Measurements from ENCODE around the gene CPA1.
A peak's percentile ranks its signal among the peaks of the same experiment; 100 is the strongest.

CPA1 gene

GRCh38 chr7:130367088-130367755 lies 13.1 kb upstream of the CPA1 start:
- Histone ChIP-seq H3K27ac (replicated peaks) (no peak overlapping the region), H3K4me3 (replicated peaks; ENCODE audit: insufficient read depth, low read length) (no peak overlapping the region), H3K27me3 (ENCODE audit: insufficient read depth, poor library complexity, severe bottlenecking) (no peaks in the 10 kb centered on the region)
- DNase-seq (ENCODE audit: low read depth in 1 of 2, low spot score in 1 of 2) = no peak
- TF ChIP-seq POLR2AphosphoS5 (IDR thresholded peaks at IDR 0.05; ENCODE audit: low read depth) (no peak), SPI1 (IDR thresholded peaks at IDR 0.05; ENCODE audit: borderline replicate concordance, low read depth) (no peak), CTCF (IDR thresholded peaks at IDR 0.05; ENCODE audit: insufficient read depth, low read length) (no peak), REST (IDR thresholded peaks at IDR 0.05; ENCODE audit: insufficient replicate concordance, low read depth) (no peak), GABPA (IDR thresholded peaks at IDR 0.05; ENCODE audit: low read depth) (no peak)

- H3K27ac ChIP-seq (replicated peaks) = no peak overlapping the region
- TF ChIP-seq POLR2AphosphoS5 (IDR thresholded peaks at IDR 0.05; ENCODE audit: low read depth) (no peak), GABPA (IDR thresholded peaks at IDR 0.05; ENCODE audit: low read depth) (no peak), SPI1 (IDR thresholded peaks at IDR 0.05; ENCODE audit: borderline replicate concordance, low read depth) (no peak), CTCF (IDR thresholded peaks at IDR 0.05; ENCODE audit: insufficient read depth, low read length) (no peak), REST (IDR thresholded peaks at IDR 0.05; ENCODE audit: insufficient replicate concordance, low read depth) (no peak)
- no peak overlapping the region for H3K4me3 ChIP-seq (replicated peaks; ENCODE audit: insufficient read depth, low read length)
- no peaks in the 10 kb centered on the region for H3K27me3 ChIP-seq (ENCODE audit: insufficient read depth, poor library complexity, severe bottlenecking)
- no peak for DNase-seq (ENCODE audit: low read depth in 1 of 2, low spot score in 1 of 2)
Observed at GRCh38 chr7:130367836-130368746, 12.2 kb upstream of the CPA1 start.

- no peak for TF ChIP-seq GABPA (IDR thresholded peaks at IDR 0.05; ENCODE audit: low read depth)
- no peak for TF ChIP-seq REST (IDR thresholded peaks at IDR 0.05; ENCODE audit: insufficient replicate concordance, low read depth)
- TF ChIP-seq POLR2AphosphoS5 (IDR thresholded peaks at IDR 0.05; ENCODE audit: low read depth) = peak; percentile 60
- peak; percentile 91 for TF ChIP-seq SPI1 (IDR thresholded peaks at IDR 0.05; ENCODE audit: borderline replicate concordance, low read depth)
- no peak for TF ChIP-seq CTCF (IDR thresholded peaks at IDR 0.05; ENCODE audit: insufficient read depth, low read length)
- peak; percentile 72 to 85 for DNase-seq (ENCODE audit: low read depth in 1 of 2, low spot score in 1 of 2)
- H3K4me3 ChIP-seq (replicated peaks; ENCODE audit: insufficient read depth, low read length) = no peak overlapping the region
- H3K27me3 ChIP-seq (ENCODE audit: insufficient read depth, poor library complexity, severe bottlenecking) = no peaks in the 10 kb centered on the region
- H3K27ac ChIP-seq (replicated peaks) = peak overlapping the region; percentile 30
Observed at GRCh38 chr7:130369110-130369711, 11.1 kb upstream of the CPA1 start.

All from HL-60 (cell line).